Prostate gland (tissue), 2 donors: ENCODE results near the gene PBX4.

Source experiments
- POLR2AphosphoS5 ChIP-seq: sonication (generic); formaldehyde crosslinking; IDR thresholded peaks from one replicate; pipeline ENCODE4 v1.6.1; 2017; ENCODE audit warnings: antibody characterized with exemption
- TF ChIP-seq, protein P1 (sequence below), 4 experiments: fragments of 200-600 bp in 2 of 4; fragments of 450-650 bp in 2 of 4; sonication (generic) in 2 of 4; IDR thresholded peaks; 1 replicate in 3 of 4; 2 replicates in 1 of 4; pipeline ENCODE4 v1.5.1; 2016 to 2019; ENCODE audit warnings: antibody characterized with exemption in 4 of 4, mild to moderate bottlenecking in 2 of 4, moderate library complexity in 2 of 4

DNA sequence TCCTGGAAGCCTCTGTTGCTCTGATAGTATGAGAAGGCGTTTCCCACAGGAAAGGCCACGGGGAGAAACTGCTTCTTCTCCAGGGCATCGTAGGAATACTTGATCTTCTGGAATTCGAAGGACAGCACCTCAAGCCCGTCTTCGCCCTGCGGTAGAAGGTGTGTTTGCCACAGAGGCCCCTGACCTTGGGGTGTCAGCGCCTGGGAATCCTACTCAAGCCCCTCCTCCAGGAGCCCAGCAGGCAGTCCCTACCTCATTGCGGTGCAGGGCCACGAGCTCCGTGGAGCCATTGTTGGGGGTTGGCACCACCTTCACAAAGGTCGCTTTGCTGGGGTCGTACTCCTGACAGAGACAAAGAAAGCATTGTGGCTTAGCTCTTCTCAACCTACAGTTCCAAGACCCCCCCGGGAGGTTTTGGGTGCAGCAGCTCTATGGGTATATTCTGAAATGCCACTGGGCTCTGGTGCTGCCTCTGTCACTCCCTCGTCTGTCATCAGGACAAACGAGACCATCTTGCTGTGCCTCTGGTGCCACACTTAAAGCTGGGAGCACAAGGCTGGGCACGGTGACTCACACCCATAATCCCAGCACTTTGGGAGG lies 41.3 kb upstream of the PBX4 start:
- TF ChIP-seq, protein P1, sequence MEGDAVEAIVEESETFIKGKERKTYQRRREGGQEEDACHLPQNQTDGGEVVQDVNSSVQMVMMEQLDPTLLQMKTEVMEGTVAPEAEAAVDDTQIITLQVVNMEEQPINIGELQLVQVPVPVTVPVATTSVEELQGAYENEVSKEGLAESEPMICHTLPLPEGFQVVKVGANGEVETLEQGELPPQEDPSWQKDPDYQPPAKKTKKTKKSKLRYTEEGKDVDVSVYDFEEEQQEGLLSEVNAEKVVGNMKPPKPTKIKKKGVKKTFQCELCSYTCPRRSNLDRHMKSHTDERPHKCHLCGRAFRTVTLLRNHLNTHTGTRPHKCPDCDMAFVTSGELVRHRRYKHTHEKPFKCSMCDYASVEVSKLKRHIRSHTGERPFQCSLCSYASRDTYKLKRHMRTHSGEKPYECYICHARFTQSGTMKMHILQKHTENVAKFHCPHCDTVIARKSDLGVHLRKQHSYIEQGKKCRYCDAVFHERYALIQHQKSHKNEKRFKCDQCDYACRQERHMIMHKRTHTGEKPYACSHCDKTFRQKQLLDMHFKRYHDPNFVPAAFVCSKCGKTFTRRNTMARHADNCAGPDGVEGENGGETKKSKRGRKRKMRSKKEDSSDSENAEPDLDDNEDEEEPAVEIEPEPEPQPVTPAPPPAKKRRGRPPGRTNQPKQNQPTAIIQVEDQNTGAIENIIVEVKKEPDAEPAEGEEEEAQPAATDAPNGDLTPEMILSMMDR (IDR thresholded peaks at IDR 0.05) = no peak
- no peak for TF ChIP-seq POLR2AphosphoS5
